ENCODE data around the gene GPR108. TPM values are rescaled to one million over a fixed set of nuclear protein-coding genes. Genes with fewer than 3 reads are reported as not detected.

GPR108 gene
- polyA plus RNA-seq, 1 of the 3 experiments (the other 2 are of a cell fraction), result 54.2 TPM

DNA sequence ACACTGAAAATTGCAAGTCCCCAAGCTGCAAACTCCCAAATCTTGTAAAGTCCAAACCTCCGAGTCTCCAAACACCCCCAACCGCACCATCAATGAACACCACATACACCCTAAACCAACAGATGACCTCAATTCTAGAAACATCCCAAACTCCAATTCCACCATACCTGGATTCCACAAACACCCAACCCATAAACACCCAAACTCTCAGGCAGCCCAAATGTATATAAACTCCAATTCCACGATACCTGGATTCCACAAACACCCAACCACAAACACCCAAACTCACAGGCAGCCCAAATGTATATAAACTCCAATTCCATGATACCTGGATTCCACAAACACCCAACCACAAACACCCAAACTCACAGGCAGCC lies 17.4 kb downstream of the GPR108 start:
- Histone ChIP-seq H2AFZ (ENCODE audit: low read depth) (no peak overlapping the region), H3K79me2 (ENCODE audit: insufficient read depth) (no peaks in the 10 kb centered on the region), H3K9me2 (no peaks in the 10 kb centered on the region), H3K27me3 (ENCODE audit: insufficient read depth) (peaks cover 21% of the 10 kb centered on the region), H3K4me3 (ENCODE audit: low read depth in 2 of 2, low read length in 1 of 2) (no peak overlapping the region), H3K36me3 (replicated peaks in 1 of 2; ENCODE audit: control insufficient read depth in 1 of 2, insufficient read depth in 2 of 2, low read length in 1 of 2) (no peaks in the 10 kb centered on the region), H3F3A (replicated peaks; ENCODE audit: insufficient read depth) (peaks cover 6% of the 10 kb centered on the region), H4K20me1 (ENCODE audit: insufficient read depth) (no peaks in the 10 kb centered on the region), H3K27ac (ENCODE audit: low read depth in 2 of 2, low read length in 1 of 2) (no peak overlapping the region), H3K4me2 (no peak overlapping the region), H3K9ac (no peak overlapping the region), H3K9me3 (no peaks in the 10 kb centered on the region), H3K4me1 (ENCODE audit: control insufficient read depth in 1 of 2, insufficient read depth in 2 of 2, low read depth in 1 of 2, low read length in 1 of 2) (no peaks in the 10 kb centered on the region)
- no peak for DNase-seq
- WGBS (ENCODE audit: low lambda C conversion rate), result 63% methylated on average over 3 of the region's 3 CpGs
- TF ChIP-seq NFIC (IDR thresholded peaks at IDR 0.05; ENCODE audit: borderline replicate concordance), result no peak
- TF ChIP-seq, protein P1, sequence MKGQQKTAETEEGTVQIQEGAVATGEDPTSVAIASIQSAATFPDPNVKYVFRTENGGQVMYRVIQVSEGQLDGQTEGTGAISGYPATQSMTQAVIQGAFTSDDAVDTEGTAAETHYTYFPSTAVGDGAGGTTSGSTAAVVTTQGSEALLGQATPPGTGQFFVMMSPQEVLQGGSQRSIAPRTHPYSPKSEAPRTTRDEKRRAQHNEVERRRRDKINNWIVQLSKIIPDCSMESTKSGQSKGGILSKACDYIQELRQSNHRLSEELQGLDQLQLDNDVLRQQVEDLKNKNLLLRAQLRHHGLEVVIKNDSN (IDR thresholded peaks at IDR 0.05; ENCODE audit: borderline replicate concordance, low read depth), result no peak
- TF ChIP-seq ELF1 (IDR thresholded peaks at IDR 0.05), result no peak
- no peak for TF ChIP-seq REST (IDR thresholded peaks at IDR 0.05; ENCODE audit: low read depth, low read length)
- TF ChIP-seq RCOR1 (IDR thresholded peaks at IDR 0.05; ENCODE audit: low read length), result no peak
- TF ChIP-seq EZH2phosphoT487 (IDR thresholded peaks at IDR 0.05; ENCODE audit: borderline replicate concordance, low read depth), result no peak
- no peak for TF ChIP-seq YY1 (IDR thresholded peaks at IDR 0.05; ENCODE audit: low read depth)
- TF ChIP-seq RFX5 (IDR thresholded peaks at IDR 0.05; ENCODE audit: low read length), result no peak
- no peak for TF ChIP-seq MXI1 (IDR thresholded peaks at IDR 0.05; ENCODE audit: low read depth, low read length)
- TF ChIP-seq GABPA (IDR thresholded peaks at IDR 0.05; ENCODE audit: low read depth), result no peak
- TF ChIP-seq USF2 (IDR thresholded peaks at IDR 0.05; ENCODE audit: borderline replicate concordance, low read depth, low read length), result no peak
- CTCF ChIA-PET, result interaction anchor here (1.0 kb wide), 1 partner anchor 125 kb away, joined by 4 read pairs; no protein-coding TSS in a partner anchor
- POLR2A ChIA-PET, result no interaction called here

- Histone ChIP-seq H3K4me1 (ENCODE audit: control insufficient read depth in 1 of 2, insufficient read depth in 2 of 2, low read depth in 1 of 2, low read length in 1 of 2) (no peaks in the 10 kb centered on the region), H4K20me1 (ENCODE audit: insufficient read depth) (no peaks in the 10 kb centered on the region), H3F3A (replicated peaks; ENCODE audit: insufficient read depth) (peaks cover 6% of the 10 kb centered on the region), H3K9me2 (no peaks in the 10 kb centered on the region), H3K9ac (no peak overlapping the region), H3K9me3 (no peaks in the 10 kb centered on the region), H3K4me2 (no peak overlapping the region), H3K27me3 (ENCODE audit: insufficient read depth) (peaks cover 26% of the 10 kb centered on the region), H3K36me3 (replicated peaks in 1 of 2; ENCODE audit: control insufficient read depth in 1 of 2, insufficient read depth in 2 of 2, low read length in 1 of 2) (no peaks in the 10 kb centered on the region), H3K27ac (ENCODE audit: low read depth in 2 of 2, low read length in 1 of 2) (no peak overlapping the region), H3K4me3 (ENCODE audit: low read depth in 2 of 2, low read length in 1 of 2) (no peak overlapping the region), H2AFZ (ENCODE audit: low read depth) (no peak overlapping the region), H3K79me2 (ENCODE audit: insufficient read depth) (no peaks in the 10 kb centered on the region)
- TF ChIP-seq MXI1 (IDR thresholded peaks at IDR 0.05; ENCODE audit: low read depth, low read length), result no peak
- TF ChIP-seq SIN3A (IDR thresholded peaks at IDR 0.05; ENCODE audit: borderline replicate concordance, low read depth, low read length), result no peak
- WGBS (ENCODE audit: low lambda C conversion rate), result 45% methylated on average over 4 of the region's 6 CpGs
- ChIA-PET CTCF (no interaction called here), POLR2A (no interaction called here)
- no peak for DNase-seq
Measured at GRCh38 chr19:6719540-6719861, 17.9 kb downstream of the GPR108 start.

Data from SK-N-SH (cell line).